ENCODE data around the gene PZP.
"Not testable (repeated sequence)": the region's sequence is repeated elsewhere in the genome, so short reads cannot be mapped to it uniquely, and the experiment has no call there.

The PZP gene

GRCh38 chr12:9208229-9208628, at the start of gene PZP:
Gene PZP, minus strand, starts transcription at chr12:9208395. Its CDS starts 54 bp downstream, at chr12:9208341.
- no peak for DNase-seq (ENCODE audit: low read depth in 3 of 3, low spot score in 1 of 3)

- no peak for DNase-seq (ENCODE audit: low read depth in 3 of 3, low spot score in 1 of 3)
These were observed 48.7 kb upstream of the PZP start for GRCh38 chr12:9256758-9257405.

GRCh38 chr12:9256341-9256740, 48.1 kb upstream of the PZP start:
- DNase-seq (ENCODE audit: low read depth in 3 of 3, low spot score in 1 of 3), result no peak

GRCh38 chr12:9255837-9256236, 47.6 kb upstream of the PZP start:
- no peak for DNase-seq (ENCODE audit: low read depth in 3 of 3, low spot score in 1 of 3)

GRCh38 chr12:9253464-9253863, 45.3 kb upstream of the PZP start:
- DNase-seq (ENCODE audit: low read depth in 3 of 3, low spot score in 1 of 3), result no peak

- DNase-seq (ENCODE audit: low read depth in 3 of 3, low spot score in 1 of 3), result not testable (repeated sequence)
These were observed 44.6 kb upstream of the PZP start for GRCh38 chr12:9252791-9253190.

- DNase-seq (ENCODE audit: low read depth in 3 of 3, low spot score in 1 of 3), result no peak
These were observed 44.1 kb upstream of the PZP start for GRCh38 chr12:9252256-9252655.

- no peak for DNase-seq (ENCODE audit: low read depth in 3 of 3, low spot score in 1 of 3)
These were observed 40.2 kb upstream of the PZP start for GRCh38 chr12:9248435-9248834.

- peak in 1 of 3 donors; percentile 12 for DNase-seq (ENCODE audit: low read depth in 3 of 3, low spot score in 1 of 3)
These were observed 36.7 kb upstream of the PZP start for GRCh38 chr12:9244894-9245293.

- DNase-seq (ENCODE audit: low read depth in 3 of 3, low spot score in 1 of 3), result no peak
These were observed 35.9 kb upstream of the PZP start for GRCh38 chr12:9243999-9244649.

GRCh38 chr12:9241301-9241700, 33.1 kb upstream of the PZP start:
- no peak for DNase-seq (ENCODE audit: low read depth in 3 of 3, low spot score in 1 of 3)

- no peak for DNase-seq (ENCODE audit: low read depth in 3 of 3, low spot score in 1 of 3)
These were observed 32.6 kb upstream of the PZP start for GRCh38 chr12:9240776-9241175.

GRCh38 chr12:9240004-9240635, 31.9 kb upstream of the PZP start:
- DNase-seq (ENCODE audit: low read depth in 3 of 3, low spot score in 1 of 3), result peak in 1 of 3 donors; percentile 4

- DNase-seq (ENCODE audit: low read depth in 3 of 3, low spot score in 1 of 3), result no peak
These were observed 29.1 kb upstream of the PZP start for GRCh38 chr12:9237286-9237685.

- no peak for DNase-seq (ENCODE audit: low read depth in 3 of 3, low spot score in 1 of 3)
These were observed 27.3 kb upstream of the PZP start for GRCh38 chr12:9235519-9235918.

GRCh38 chr12:9227950-9228349, 19.8 kb upstream of the PZP start:
- DNase-seq (ENCODE audit: low read depth in 3 of 3, low spot score in 1 of 3), result no peak

GRCh38 chr12:9223830-9224229, 15.6 kb upstream of the PZP start:
- no peak for DNase-seq (ENCODE audit: low read depth in 3 of 3, low spot score in 1 of 3)

GRCh38 chr12:9221483-9221882, 13.3 kb upstream of the PZP start:
- no peak for DNase-seq (ENCODE audit: low read depth in 3 of 3, low spot score in 1 of 3)

GRCh38 chr12:9221011-9221410, 12.8 kb upstream of the PZP start:
- not testable (repeated sequence) for DNase-seq (ENCODE audit: low read depth in 3 of 3, low spot score in 1 of 3)

GRCh38 chr12:9214534-9214933, 6.3 kb upstream of the PZP start:
- no peak for DNase-seq (ENCODE audit: low read depth in 3 of 3, low spot score in 1 of 3)

GRCh38 chr12:9211687-9212086, 3.5 kb upstream of the PZP start:
- DNase-seq (ENCODE audit: low read depth in 3 of 3, low spot score in 1 of 3), result no peak

- no peak for DNase-seq (ENCODE audit: low read depth in 3 of 3, low spot score in 1 of 3)
These were observed 3.8 kb downstream of the PZP start for GRCh38 chr12:9204380-9204779.

GRCh38 chr12:9198012-9198411, 10.2 kb downstream of the PZP start:
- DNase-seq (ENCODE audit: low read depth in 3 of 3, low spot score in 1 of 3), result no peak

Data from stimulated activated CD4-positive, alpha-beta T cell treated with anti-CD3 and anti-CD28 coated beads, TNF-alpha, amount 100 ng/mL, for 1 hour (primary cell).